Kidney (tissue), 14 donors: ENCODE results near the gene CD58. TPM values are rescaled to one million over a fixed set of nuclear protein-coding genes. Genes with fewer than 3 reads are reported as not detected.

ENCODE experiments used
- DNase-seq, 5 donors: peaks; one replicate each; pipeline ENCODE4 v3.0.0-alpha.2; 2013 to 2020
- FAIRE-seq: peaks from 2 replicates; lab custom pipeline; 2012; peaks lifted over from hg19 to GRCh38; lab: Jason Lieb, UNC
- H3K27ac ChIP-seq, 2 donors: one replicate each; pipeline ENCODE4 v1.7.0; 2013; ENCODE audit warnings: low read depth in 2 of 2, low read length in 2 of 2, inconsistent platforms in 1 of 2
- H3K27me3 ChIP-seq: one replicate; pipeline ENCODE4 v1.7.1; 2013; ENCODE audit warnings: low read length, inconsistent platforms; ENCODE audit not compliant: control insufficient read depth, insufficient read depth
- H3K36me3 ChIP-seq, 3 donors: one replicate each; pipeline versions ENCODE4 v1.7.0 to v1.7.1; 2013; ENCODE audit warnings: low read length in 3 of 3, control low read depth in 1 of 3, inconsistent platforms in 1 of 3; ENCODE audit not compliant: insufficient read depth in 3 of 3, control insufficient read depth in 2 of 3
- H3K4me1 ChIP-seq, 3 donors: one replicate each; pipeline versions ENCODE4 v1.7.0 to v1.7.1; 2013; ENCODE audit warnings: low read length in 3 of 3, inconsistent platforms in 1 of 3, low read depth in 1 of 3; ENCODE audit not compliant: control insufficient read depth in 2 of 3, insufficient read depth in 2 of 3
- H3K4me3 ChIP-seq, 3 donors: one replicate each; pipeline versions ENCODE4 v1.7.0 to v1.8.1; 2013; ENCODE audit warnings: low read length in 3 of 3, control low read depth in 1 of 3, inconsistent platforms in 1 of 3
- H3K9ac ChIP-seq, 3 donors: one replicate each; pipeline versions ENCODE4 v1.7.0 to v1.7.1; 2013; ENCODE audit warnings: low read length in 3 of 3, control low read depth in 1 of 3, inconsistent platforms in 1 of 3
- H3K9me3 ChIP-seq, 3 donors: one replicate each; pipeline versions ENCODE4 v1.7.0 to v1.7.1; 2013; ENCODE audit warnings: low read length in 3 of 3, control low read depth in 1 of 3, inconsistent platforms in 1 of 3; ENCODE audit not compliant: control insufficient read depth in 2 of 3, insufficient read depth in 1 of 3
- CTCF ChIP-seq: IDR thresholded peaks from 3 replicates; pipeline ENCODE4 v1.5.1; 2012; ENCODE audit warnings: mild to moderate bottlenecking, moderate library complexity, borderline replicate concordance; ENCODE audit not compliant: insufficient read depth; ENCODE audit errors: extremely low read depth
- intact Hi-C: fragments of 100-400 bp; cut with DNase I; formaldehyde crosslinking; loops from one replicate; pipeline ENCODE4 v1.11.1; 2022
- polyA plus RNA-seq: library from polyadenylated mRNA; stranded (reverse); fragments of 350-450 nt; fragmentation: Illumina TruSeq; extraction: RNeasy Lipid Tissue Mini Kit (QIAGEN cat#74804); gene quantifications from one replicate; pipeline ENCODE4 v1.2.3, GENCODE V29; 2014; ENCODE audit warnings: low read depth, low replicate concordance; ENCODE audit not compliant: insufficient read depth
- total RNA-seq: library from RNA; stranded (reverse); fragmentation: NEBNext Ultra II Directional; extraction: Animal tissue kit (Norgen Biotek cat#: 25700); gene quantifications from one replicate; pipeline ENCODE4 v1.2.1, GENCODE V29; 2021
- donor health status: control.
- donor health status: control.
- donor health status: control.
- donor health status: control.
- donor health status: control.
- donor health status: DM: yes; HTN: yes; CAD: no.
- donor health status: Normal renal cell carcinoma (clear cell type).

Gene CD58
- total and polyA plus RNA-seq, 2 donors from 2014 or later = 27.4 to 36.6 TPM

- Histone ChIP-seq H3K4me3 (no peak overlapping the region), H3K27ac (no peak overlapping the region), H3K36me3 (no peaks in the 10 kb centered on the region), H3K4me1 (peaks cover 0 to 2% (median 0%) of the 10 kb centered on the region in 3 donors), H3K9ac (no peak overlapping the region), H3K27me3 (no peaks in the 10 kb centered on the region), H3K9me3 (no peaks in the 10 kb centered on the region)
- intact Hi-C loops = no loop called here
- FAIRE-seq (no peak), DNase-seq (no peak)
- no peak for TF ChIP-seq CTCF
These were observed 17.3 kb downstream of the CD58 start for GRCh38 chr1:116553386-116554115.

GRCh38 chr1:116546354-116546977 is 24.4 kb downstream of the CD58 start:
- FAIRE-seq (no peak), DNase-seq (no peak)
- no peak overlapping the region for H3K4me3 ChIP-seq
- no peak overlapping the region for H3K9ac ChIP-seq
- no peaks in the 10 kb centered on the region for H3K9me3 ChIP-seq
- TF ChIP-seq CTCF = no peak
- no peaks in the 10 kb centered on the region for H3K4me1 ChIP-seq
- no peak overlapping the region for H3K27ac ChIP-seq
- peaks cover 0 to 9% (median 2%) of the 10 kb centered on the region in 3 donors for H3K36me3 ChIP-seq
- intact Hi-C loops = no loop called here
- H3K27me3 ChIP-seq = no peaks in the 10 kb centered on the region

GRCh38 chr1:116545359-116545705 is 25.5 kb downstream of the CD58 start:
- intact Hi-C loops = no loop called here
- Histone ChIP-seq H3K27ac (no peak overlapping the region), H3K36me3 (peaks cover 0 to 9% (median 2%) of the 10 kb centered on the region in 3 donors), H3K4me1 (no peaks in the 10 kb centered on the region), H3K9me3 (no peaks in the 10 kb centered on the region), H3K4me3 (no peak overlapping the region), H3K9ac (no peak overlapping the region), H3K27me3 (no peaks in the 10 kb centered on the region)
- no peak for FAIRE-seq
- TF ChIP-seq CTCF = no peak
- DNase-seq = no peak
